SK-N-SH (cell line): Measurements from ENCODE around the gene AP3S2. TPM values are rescaled to one million over a fixed set of nuclear protein-coding genes. Genes with fewer than 3 reads are reported as not detected.

Experiments used
- CTCF ChIA-PET: fragments of 300-600, 350-600 bp; formaldehyde crosslinking; extraction: SDS; loops from one replicate; lab custom pipeline; 2021; lab: Yijun Ruan, JAX
- POLR2A ChIA-PET: fragments of 350-600 bp; sonication (Branson Sonifier 250); formaldehyde crosslinking; extraction: SDS; loops from one replicate; lab custom pipeline; 2020; ENCODE audit warnings: antibody characterized with exemption, inconsistent platforms; lab: Yijun Ruan, JAX
- DNase-seq: peaks from one replicate; pipeline ENCODE4 v3.0.0; 2012
- H2AFZ ChIP-seq: fragments of 200-600 bp; sonication (generic); 2 replicates; pipeline ENCODE4 v1.8.1; 2016; ENCODE audit warnings: antibody characterized with exemption, mild to moderate bottlenecking, low read depth
- H3F3A ChIP-seq: fragments of 200-600 bp; sonication (generic); replicated peaks from 2 replicates; pipeline ENCODE3; 2016; ENCODE audit warnings: antibody characterized with exemption, mild to moderate bottlenecking; ENCODE audit not compliant: insufficient read depth
- H3K27ac ChIP-seq, 2 experiments: fragments of 200-500 bp in 1 of 2; fragments of 200-600 bp in 1 of 2; sonication (Bioruptor generic) in 1 of 2; sonication (generic), shearing (Covaris generic) in 1 of 2; 2 replicates each; pipeline versions ENCODE4 v1.5.1 to v1.6.1; 2014 to 2016; ENCODE audit warnings: low read depth in 2 of 2, inconsistent platforms in 1 of 2, low read length in 1 of 2, mild to moderate bottlenecking in 1 of 2, mixed read lengths in 1 of 2
- H3K27me3 ChIP-seq: fragments of 200-600 bp; sonication (generic), shearing (Covaris generic); 2 replicates; pipeline ENCODE4 v1.6.1; 2016; ENCODE audit warnings: mixed run types; ENCODE audit not compliant: insufficient read depth
- H3K36me3 ChIP-seq, 2 experiments: fragments of 200-500 bp in 1 of 2; fragments of 200-600 bp in 1 of 2; sonication (Bioruptor generic) in 1 of 2; sonication (generic) in 1 of 2; replicated peaks in 1 of 2; 2 replicates each; pipeline versions ENCODE3 to v1.5.1; 2014 to 2016; ENCODE audit warnings: low read length in 1 of 2, mild to moderate bottlenecking in 1 of 2; ENCODE audit not compliant: insufficient read depth in 2 of 2, control insufficient read depth in 1 of 2
- H3K4me1 ChIP-seq, 2 experiments: fragments of 200-500 bp in 1 of 2; fragments of 200-600 bp in 1 of 2; sonication (Bioruptor generic) in 1 of 2; sonication (generic), shearing (Covaris generic) in 1 of 2; 2 replicates each; pipeline versions ENCODE4 v1.5.1 to v1.6.1; 2014 to 2016; ENCODE audit warnings: low read depth in 1 of 2, low read length in 1 of 2, mixed run types in 1 of 2; ENCODE audit not compliant: insufficient read depth in 2 of 2, control insufficient read depth in 1 of 2
- H3K4me2 ChIP-seq: fragments of 200-600 bp; sonication (generic), shearing (Covaris generic); 2 replicates; pipeline ENCODE4 v1.6.1; 2017; ENCODE audit warnings: mixed run types
- H3K4me3 ChIP-seq, 2 experiments: fragments of 200-500 bp in 1 of 2; fragments of 200-600 bp in 1 of 2; sonication (Bioruptor generic) in 1 of 2; sonication (generic), shearing (Covaris generic) in 1 of 2; 2 replicates each; pipeline versions ENCODE4 v1.5.1 to v1.8.1; 2014 to 2016; ENCODE audit warnings: low read depth in 2 of 2, inconsistent platforms in 1 of 2, low read length in 1 of 2, mild to moderate bottlenecking in 1 of 2, mixed read lengths in 1 of 2, moderate library complexity in 1 of 2
- H3K79me2 ChIP-seq: fragments of 200-600 bp; sonication (generic); 2 replicates; pipeline ENCODE4 v1.8.1; 2017; ENCODE audit warnings: mild to moderate bottlenecking; ENCODE audit not compliant: insufficient read depth
- H3K9ac ChIP-seq: fragments of 200-600 bp; sonication (generic); 2 replicates; pipeline ENCODE4 v1.6.1; 2017; ENCODE audit warnings: mixed run types
- H3K9me2 ChIP-seq: fragments of 200-600 bp; sonication (generic); 2 replicates; pipeline ENCODE4 v1.6.1; 2017; ENCODE audit warnings: mixed run types
- H3K9me3 ChIP-seq: fragments of 200-600 bp; sonication (generic); 2 replicates; pipeline ENCODE4 v1.6.1; 2017; ENCODE audit warnings: mixed run types, mild to moderate bottlenecking, moderate library complexity
- H4K20me1 ChIP-seq: fragments of 200-600 bp; sonication (generic); 2 replicates; pipeline ENCODE4 v1.6.1; 2017; ENCODE audit warnings: mild to moderate bottlenecking, mixed run types; ENCODE audit not compliant: insufficient read depth
- CHD2 ChIP-seq: fragments of 150-350 bp; IDR thresholded peaks from 2 replicates; pipeline ENCODE4 v1.6.1; 2018; ENCODE audit warnings: low read length; ENCODE audit not compliant: partially characterized antibody
- EP300 ChIP-seq, 2 experiments: IDR thresholded peaks; 2 replicates each; pipeline versions ENCODE4 v1.4.0 to v1.6.1; 2012; ENCODE audit warnings: borderline replicate concordance in 1 of 2, low read depth in 1 of 2, low read length in 1 of 2
- EZH2phosphoT487 ChIP-seq: fragments of 200-600 bp; sonication (generic); IDR thresholded peaks from 2 replicates; pipeline ENCODE4 v1.6.1; 2017; ENCODE audit warnings: low read depth, mixed run types, mild to moderate bottlenecking, antibody characterized with exemption, moderate library complexity, borderline replicate concordance
- GABPA ChIP-seq: IDR thresholded peaks from 2 replicates; pipeline ENCODE4 v1.4.0; 2012; ENCODE audit warnings: low read depth, mild to moderate bottlenecking
- IRF3 ChIP-seq: fragments of 150-350 bp; IDR thresholded peaks from 2 replicates; pipeline ENCODE4 v1.6.1; 2016; ENCODE audit warnings: mild to moderate bottlenecking, low read depth, low read length
- MAX ChIP-seq: IDR thresholded peaks from 2 replicates; pipeline ENCODE4 v1.4.0; 2012; ENCODE audit warnings: low read depth
- MEF2A ChIP-seq: IDR thresholded peaks from 2 replicates; pipeline ENCODE4 v1.4.0; 2012; ENCODE audit warnings: low read depth, borderline replicate concordance
- NFIC ChIP-seq: IDR thresholded peaks from 2 replicates; pipeline ENCODE4 v1.4.0; 2012; ENCODE audit warnings: borderline replicate concordance
- NRF1 ChIP-seq: IDR thresholded peaks from 2 replicates; pipeline ENCODE4 v1.6.1; 2012; ENCODE audit warnings: low read depth, mild to moderate bottlenecking, low read length
- POLR2AphosphoS5 ChIP-seq: IDR thresholded peaks from 2 replicates; pipeline ENCODE4 v1.6.1; 2012; ENCODE audit warnings: low read depth, low read length
- RAD21 ChIP-seq: IDR thresholded peaks from 2 replicates; pipeline ENCODE4 v1.6.1; 2012; ENCODE audit warnings: mild to moderate bottlenecking, low read length
- REST ChIP-seq: IDR thresholded peaks from 2 replicates; pipeline ENCODE4 v1.6.1; 2012; ENCODE audit warnings: mild to moderate bottlenecking, low read depth, low read length, moderate library complexity
- TCF12 ChIP-seq: IDR thresholded peaks from 2 replicates; pipeline ENCODE4 v1.4.0; 2012
- TEAD4 ChIP-seq: IDR thresholded peaks from 2 replicates; pipeline ENCODE4 v1.4.0; 2012; ENCODE audit warnings: mild to moderate bottlenecking, borderline replicate concordance; ENCODE audit not compliant: insufficient read depth
- USF1 ChIP-seq: IDR thresholded peaks from 2 replicates; pipeline ENCODE4 v1.4.0; 2012; ENCODE audit warnings: low read depth, borderline replicate concordance
- USF2 ChIP-seq: fragments of 150-350 bp; IDR thresholded peaks from 2 replicates; pipeline ENCODE4 v1.6.1; 2017; ENCODE audit warnings: antibody characterized with exemption, low read length, low read depth, borderline replicate concordance
- WGBS: methylation state at CpG from one replicate; pipeline ENCODE4 v1.1.6; 2017; ENCODE audit warnings: low lambda C conversion rate; 5-methylcytosine and 5-hydroxymethylcytosine counted together
- polyA plus RNA-seq, 3 experiments: library from polyadenylated mRNA; depleted of rRNA; stranded (reverse); fragments of >200 nt; gene quantifications; 2 replicates each; pipeline ENCODE4 v1.2.3, GENCODE V29; 2012

Gene AP3S2
- polyA plus RNA-seq, 1 of the 3 experiments (the other 2 are of a cell fraction), result 11.9 TPM

GRCh38 chr15:89917442-89918101 lies 23.8 kb upstream of the AP3S2 start:
- WGBS, result 73% methylated on average over 4 of the region's 4 CpGs
- Histone ChIP-seq H3K4me1 (peaks cover 0 to 5% of the 10 kb centered on the region in 2 experiments; a peak in 1 of 4 replicates), H3K9me2 (no peaks in the 10 kb centered on the region), H4K20me1 (no peaks in the 10 kb centered on the region), H3K36me3 (no peaks in the 10 kb centered on the region), H3K4me3 (no peak overlapping the region), H3K9ac (no peak overlapping the region), H3F3A (no peaks in the 10 kb centered on the region), H3K27me3 (no peaks in the 10 kb centered on the region), H2AFZ (no peak overlapping the region), H3K9me3 (no peaks in the 10 kb centered on the region), H3K4me2 (no peak overlapping the region), H3K27ac (no peak overlapping the region), H3K79me2 (no peaks in the 10 kb centered on the region)
- ChIA-PET POLR2A (no interaction called here), CTCF (interaction anchor here (0.7 to 1.5 kb wide), 4 partner anchors 16 to 178 kb away, joined by 3 to 4 read pairs (median 4); no protein-coding TSS in a partner anchor)
- TF ChIP-seq CHD2 (no peak), TCF12 (no peak), MAX (no peak), REST (no peak), POLR2AphosphoS5 (no peak), RAD21 (no peak), NFIC (no peak), IRF3 (no peak), NRF1 (no peak), MEF2A (no peak), USF2 (no peak), EZH2phosphoT487 (no peak), USF1 (no peak), GABPA (no peak), EP300 (IDR thresholded peaks at IDR 0.05; ENCODE audit: borderline replicate concordance in 1 of 2, low read depth in 1 of 2, low read length in 1 of 2) (no peak), TEAD4 (no peak)
- no peak for DNase-seq
